Motor neuron (in vitro differentiated cells): ENCODE measurements around the gene SPP1. TPM values are rescaled to one million over a fixed set of nuclear protein-coding genes. Genes with fewer than 3 reads are reported as not detected.

Experiments
- ATAC-seq, 8 experiments: fragments of 200-7000 bp; cut with Tn5 transposase; replicated peaks in 6 of 8; 2 replicates each; pipeline ENCODE4 v1.8.0; 2021; ENCODE audit warnings: mild to moderate bottlenecking in 8 of 8, moderate library complexity in 8 of 8
- H3K27ac ChIP-seq, 2 donors: fragments of 250-450 bp; sonication (Bioruptor Pico); 2 replicates each; pipeline ENCODE4 v1.9.0; 2021; ENCODE audit warnings: antibody characterized with exemption in 2 of 2, mild to moderate bottlenecking in 2 of 2, moderate library complexity in 1 of 2
- H3K4me1 ChIP-seq, 2 donors: fragments of 250-450 bp; sonication (Bioruptor Pico); replicated peaks in 1 of 2; 2 replicates each; pipeline ENCODE4 v1.6.1; 2021; ENCODE audit warnings: antibody characterized with exemption in 2 of 2, mild to moderate bottlenecking in 2 of 2, moderate library complexity in 1 of 2
- H3K4me3 ChIP-seq, 5 donors: fragments of 250-450 bp; sonication (Bioruptor Pico); 2 replicates each; pipeline ENCODE4 v1.9.0; 2021; ENCODE audit warnings: antibody characterized with exemption in 5 of 5, mild to moderate bottlenecking in 5 of 5, moderate library complexity in 4 of 5
- WGBS, 10 experiments: fragments of 450-650 bp; shearing (Covaris generic); methylation state at CpG; one replicate each; pipeline ENCODE4 v1.0.0; 2022; 5-methylcytosine and 5-hydroxymethylcytosine counted together
- in situ Hi-C, 9 experiments: fragments of 400-800 bp; cut with MboI; loops; one replicate each; pipeline ENCODE4 v1.15.0; 2021; ENCODE audit warnings: low sequenced_read_pairs in 9 of 9, low pct_unique_long_range_greater_than_20kb in 2 of 9; ENCODE audit not compliant: unreplicated experiment in 9 of 9
- total RNA-seq, 8 experiments: library from RNA; unstranded; fragments of 300-600 nt; gene quantifications; 2 replicates each; pipeline versions ENCODE4 v1.2.3 to v1.2.4, GENCODE V29; 2022

The SPP1 gene
- total RNA-seq, 8 experiments from 2014 or later, result 1.8 to 240 (median 36.5) TPM; not detected in 2

DNA sequence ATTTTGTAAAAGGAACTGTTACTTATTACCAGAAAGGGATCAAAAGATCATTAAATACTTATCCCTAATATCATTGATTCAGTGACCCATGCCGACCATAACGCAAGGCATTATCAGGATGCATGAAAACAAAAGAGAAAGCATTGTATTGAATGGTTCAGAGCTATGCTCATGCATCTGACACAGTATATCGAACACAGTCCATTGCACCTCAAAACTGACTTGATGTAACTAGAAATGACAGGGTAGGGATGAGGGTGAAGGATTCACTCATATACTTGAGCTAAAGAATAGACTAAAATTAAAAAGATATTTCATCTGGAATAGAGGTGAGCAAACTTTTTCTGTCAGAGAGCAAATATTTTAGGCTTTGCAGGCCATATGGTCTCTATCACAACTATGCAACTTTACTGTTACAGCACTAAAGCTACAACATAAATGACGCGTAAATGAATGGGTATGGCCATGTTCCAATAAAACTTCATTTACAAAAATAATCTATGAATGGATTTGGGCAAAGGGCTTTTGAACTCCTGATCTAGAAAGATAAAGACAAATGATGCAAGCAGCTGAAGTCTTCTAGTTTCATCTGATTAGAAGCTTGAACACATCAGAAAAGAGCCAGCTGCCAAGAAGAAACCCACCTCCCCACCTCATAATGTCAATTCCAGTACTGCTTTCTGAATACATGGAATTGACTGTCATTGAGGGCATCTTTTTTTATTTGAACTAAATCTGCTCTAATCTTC is 12.9 kb upstream of the SPP1 start:
- no peak for ATAC-seq
- H3K4me3 ChIP-seq, result no peak overlapping the region
- in situ Hi-C loops, result loop anchor here in 1 of 9 experiments (25.0 kb wide), 1 partner anchor 100 kb away; no protein-coding TSS in a partner anchor
- 63 to 100% (median 91%) methylated on average over 2 to 5 of the region's 5 CpGs for WGBS, 10 experiments
- no peak overlapping the region for H3K27ac ChIP-seq
- H3K4me1 ChIP-seq, result no peaks in the 10 kb centered on the region

DNA sequence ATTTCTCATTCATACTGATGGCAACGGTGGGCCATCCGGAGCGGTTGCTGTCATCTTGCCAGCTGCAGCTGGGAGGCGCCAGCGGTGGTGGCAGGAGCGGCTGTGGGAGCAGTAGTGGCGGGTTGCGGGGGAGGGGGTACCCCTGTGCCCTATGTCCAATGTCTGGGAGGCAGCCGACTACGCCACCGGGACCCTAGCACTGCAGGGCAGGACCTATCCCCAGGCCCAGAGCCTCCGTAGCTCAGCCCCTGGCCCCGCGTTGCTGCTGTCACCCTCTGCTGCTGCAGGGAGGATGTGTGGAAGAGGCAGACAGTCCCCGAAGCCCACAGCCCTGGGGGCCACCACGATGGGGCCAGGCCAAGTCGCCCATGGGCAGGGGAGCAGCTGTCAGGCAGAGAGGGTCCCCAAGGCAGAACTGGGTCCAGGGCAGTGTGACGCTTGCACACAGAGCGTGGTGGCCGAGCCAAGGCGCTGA is 10.0 kb upstream of the SPP1 start:
- H3K4me3 ChIP-seq, result no peak overlapping the region
- no peaks in the 10 kb centered on the region for H3K4me1 ChIP-seq
- no peak overlapping the region for H3K27ac ChIP-seq
- ATAC-seq, result no peak
- WGBS, 10 experiments, result 88 to 100% (median 90%) methylated on average over 2 to 7 of the region's 21 CpGs; no CpG with 5 or more reads in 5 of the 10 experiments
- in situ Hi-C loops, result loop anchor here in 1 of 9 experiments (25.0 kb wide), 1 partner anchor 103 kb away; no protein-coding TSS in a partner anchor

DNA sequence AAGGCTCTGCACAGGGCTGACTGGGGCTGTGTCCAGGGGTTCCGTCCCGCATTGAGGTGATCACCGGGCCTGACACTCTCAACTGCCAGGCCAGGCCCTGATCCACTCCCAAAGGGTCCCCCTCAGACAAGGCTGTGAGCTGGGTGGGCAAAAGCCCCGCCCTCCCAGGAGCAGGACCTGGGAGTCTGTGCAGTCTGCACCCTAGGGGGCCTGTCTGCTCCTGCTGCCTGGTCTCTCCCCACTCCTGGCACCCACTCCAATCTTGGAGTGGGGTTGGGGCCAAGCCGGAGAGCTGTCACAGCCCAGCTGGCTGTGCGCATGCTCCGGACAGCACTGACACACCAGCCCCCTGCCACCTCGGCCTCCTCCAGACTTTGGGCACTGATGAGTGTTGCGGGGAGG is 9.4 kb upstream of the SPP1 start:
- Histone ChIP-seq H3K4me3 (no peak overlapping the region), H3K27ac (no peak overlapping the region), H3K4me1 (no peaks in the 10 kb centered on the region)
- 72 to 100% (median 80%) methylated on average over 1 to 3 of the region's 9 CpGs; no CpG with 5 or more reads in 7 of the 10 experiments for WGBS, 10 experiments
- no peak for ATAC-seq
- in situ Hi-C loops, result loop anchor here in 1 of 9 experiments (25.0 kb wide), 1 partner anchor 104 kb away; no protein-coding TSS in a partner anchor

DNA sequence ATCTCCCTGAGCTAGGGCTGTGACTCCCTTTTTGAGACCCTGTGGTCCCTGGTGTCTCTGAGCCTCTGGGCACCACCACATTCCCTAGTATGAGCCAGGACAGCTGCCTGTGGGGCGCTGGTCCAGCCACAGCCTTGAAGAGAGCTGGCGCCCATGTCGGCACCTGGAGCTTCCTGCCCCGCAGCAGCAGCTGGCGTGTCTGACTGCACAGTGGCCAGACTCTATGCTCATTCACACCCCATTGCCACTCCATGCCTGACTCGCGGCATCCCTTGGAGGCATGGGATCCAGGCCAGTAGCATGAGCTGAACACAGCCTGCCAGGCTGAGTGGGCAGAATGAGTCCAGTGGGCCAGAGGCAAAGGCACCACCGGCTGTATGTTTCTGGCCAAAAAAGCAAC is 8.3 kb upstream of the SPP1 start:
- ATAC-seq, result no peak
- Histone ChIP-seq H3K4me3 (no peak overlapping the region), H3K4me1 (no peaks in the 10 kb centered on the region), H3K27ac (no peak overlapping the region)
- 80 to 93% (median 92%) methylated on average over 2 to 5 of the region's 8 CpGs; no CpG with 5 or more reads in 7 of the 10 experiments for WGBS, 10 experiments
- in situ Hi-C loops, result loop anchor here in 1 of 9 experiments (25.0 kb wide), 1 partner anchor 105 kb away; no protein-coding TSS in a partner anchor

DNA sequence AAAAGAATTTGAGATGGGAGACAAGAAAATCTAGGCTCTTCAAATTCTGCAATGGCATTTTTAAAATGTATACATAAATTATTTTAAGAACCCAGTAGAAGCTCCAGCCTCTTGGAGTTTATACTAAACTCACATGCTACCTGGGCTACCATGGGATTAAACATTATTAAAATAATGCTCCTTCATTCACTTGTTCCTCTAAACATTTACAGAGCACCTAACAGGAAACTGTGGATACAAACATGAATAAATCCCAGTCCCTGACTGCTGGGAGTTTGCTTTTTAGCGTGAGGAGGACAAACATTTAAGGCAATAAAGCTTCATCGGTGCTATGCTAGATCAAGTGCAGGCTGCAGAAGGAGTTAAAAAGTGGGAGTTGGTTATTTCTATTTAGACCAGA is 5.4 kb upstream of the SPP1 start:
- in situ Hi-C loops, result loop anchor here in 2 of 9 experiments (10.0 to 25.0 kb wide), 2 partner anchors 108 to 115 kb away; no protein-coding TSS in a partner anchor
- WGBS, 10 experiments, result 13 to 100% (median 86%) methylated on average over 1 to 2 of the region's 2 CpGs; no CpG with 5 or more reads in 3 of the 10 experiments
- H3K4me3 ChIP-seq, result no peak overlapping the region
- H3K27ac ChIP-seq, result no peak overlapping the region
- H3K4me1 ChIP-seq, result peaks cover 6 to 15% of the 10 kb centered on the region in 2 donors
- no peak for ATAC-seq

DNA sequence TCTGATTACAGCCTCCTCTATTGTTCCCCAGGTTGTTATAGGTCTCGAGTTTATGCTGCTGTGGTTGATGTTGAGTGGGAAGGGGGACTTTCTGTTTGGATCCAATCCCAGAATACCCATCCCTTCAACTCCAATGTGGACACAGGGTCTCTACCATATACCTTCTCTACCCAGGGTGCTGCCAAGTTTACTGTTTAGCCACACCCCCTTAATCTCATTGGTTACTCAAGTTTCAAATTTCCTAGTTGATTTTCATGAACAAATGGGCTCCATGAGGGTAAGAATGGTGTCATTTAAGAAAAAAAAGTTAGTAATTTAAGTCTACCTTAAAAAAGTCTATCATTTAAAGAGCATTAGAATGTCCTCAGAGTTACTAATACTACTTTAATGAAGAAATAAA is 3.6 kb upstream of the SPP1 start:
- Histone ChIP-seq H3K4me3 (no peak overlapping the region), H3K4me1 (peaks cover 13 to 25% of the 10 kb centered on the region in 2 donors), H3K27ac (no peak overlapping the region)
- WGBS, 10 experiments, result 0 to 43% (median 6%) methylated on average over 1 of the region's 1 CpG; no CpG with 5 or more reads in 6 of the 10 experiments
- no peak for ATAC-seq
- in situ Hi-C loops, result loop anchor here in 2 of 9 experiments (10.0 to 25.0 kb wide), 2 partner anchors 110 to 117 kb away; no protein-coding TSS in a partner anchor

DNA sequence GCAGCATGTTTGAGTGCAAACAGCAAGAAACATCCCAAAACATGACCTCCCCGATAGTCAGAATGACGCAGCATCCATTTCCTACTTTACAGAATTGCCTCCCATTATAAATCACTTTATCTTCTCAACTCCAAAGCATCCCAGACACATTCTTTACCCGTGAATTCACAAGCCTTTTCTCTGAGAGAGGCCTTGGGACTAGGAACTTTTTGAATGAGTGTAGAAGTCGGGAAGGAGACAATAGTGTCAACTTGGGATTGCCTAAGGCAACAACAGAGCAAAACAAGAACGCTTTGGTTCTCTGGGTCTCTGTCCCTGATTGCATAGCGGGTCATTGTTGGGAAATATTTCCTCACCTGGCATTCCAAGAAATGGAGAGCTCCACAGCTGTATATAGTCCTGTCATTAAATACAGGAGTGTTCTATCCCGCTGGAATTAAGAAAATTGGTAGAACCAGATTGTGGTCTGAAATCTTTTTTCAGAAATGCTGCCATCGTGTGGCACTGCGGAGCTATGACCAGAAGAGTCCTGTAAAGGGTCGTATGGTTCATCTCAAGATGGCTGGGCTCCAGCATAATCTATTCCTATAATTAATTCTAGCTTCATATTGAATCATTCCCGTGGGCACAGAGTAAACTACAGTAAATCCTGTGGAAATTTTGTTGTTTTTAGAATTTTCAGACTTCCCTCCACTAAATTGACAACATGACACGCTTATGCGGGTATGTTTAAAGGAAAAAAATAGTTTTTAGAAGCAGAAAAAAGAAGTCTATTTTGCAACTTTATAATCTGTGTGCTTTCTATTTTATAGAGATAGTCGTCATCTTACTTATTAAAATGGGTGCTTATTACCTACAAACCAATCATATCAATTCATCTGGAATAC is 2.0 kb upstream of the SPP1 start:
- ATAC-seq, result peak; percentile 78 to 95 (median 84)
- WGBS, 10 experiments, result 3 to 32% (median 19%) methylated on average over 4 to 13 of the region's 14 CpGs
- Histone ChIP-seq H3K4me3 (peak overlapping the region in 4 of 5 donors; percentile 3 to 29 (median 15)), H3K4me1 (peaks cover 16 to 27% of the 10 kb centered on the region in 2 donors), H3K27ac (no peak overlapping the region)
- in situ Hi-C loops, result loop anchor here in 2 of 9 experiments (10.0 to 25.0 kb wide), 2 partner anchors 111 to 119 kb away; no protein-coding TSS in a partner anchor

DNA sequence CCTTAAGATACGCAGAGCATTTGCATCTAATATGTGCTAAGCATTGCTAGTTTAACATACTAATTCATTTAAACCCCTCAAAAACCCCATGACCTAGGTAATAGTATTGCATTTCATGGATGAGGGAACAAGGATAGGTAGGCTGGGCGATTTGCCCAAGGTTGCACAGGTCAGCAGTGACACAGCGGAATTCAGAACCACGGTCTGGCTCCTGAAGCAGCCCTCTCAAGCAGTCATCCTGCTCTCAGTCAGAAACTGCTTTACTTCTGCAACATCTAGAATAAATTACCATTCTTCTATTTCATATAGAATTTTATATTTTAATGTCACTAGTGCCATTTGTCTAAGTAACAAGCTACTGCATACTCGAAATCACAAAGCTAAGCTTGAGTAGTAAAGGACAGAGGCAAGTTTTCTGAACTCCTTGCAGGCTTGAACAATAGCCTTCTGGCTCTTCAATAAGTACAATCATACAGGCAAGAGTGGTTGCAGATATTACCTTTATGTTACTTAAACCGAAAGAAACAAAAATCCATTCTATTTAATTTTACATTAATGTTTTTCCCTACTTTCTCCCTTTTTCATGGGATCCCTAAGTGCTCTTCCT is 555 bp upstream of the SPP1 start:
- H3K4me3 ChIP-seq, result peak overlapping the region in 2 of 5 donors; percentile 29
- no peak for ATAC-seq
- 30 to 79% (median 62%) methylated on average over 2 to 6 of the region's 6 CpGs for WGBS, 10 experiments
- no peak overlapping the region for H3K27ac ChIP-seq
- in situ Hi-C loops, result loop anchor here in 3 of 9 experiments (5.0 to 25.0 kb wide), 5 partner anchors 113 to 413 kb away; no protein-coding TSS in a partner anchor
- peaks cover 16 to 27% of the 10 kb centered on the region in 2 donors for H3K4me1 ChIP-seq

DNA sequence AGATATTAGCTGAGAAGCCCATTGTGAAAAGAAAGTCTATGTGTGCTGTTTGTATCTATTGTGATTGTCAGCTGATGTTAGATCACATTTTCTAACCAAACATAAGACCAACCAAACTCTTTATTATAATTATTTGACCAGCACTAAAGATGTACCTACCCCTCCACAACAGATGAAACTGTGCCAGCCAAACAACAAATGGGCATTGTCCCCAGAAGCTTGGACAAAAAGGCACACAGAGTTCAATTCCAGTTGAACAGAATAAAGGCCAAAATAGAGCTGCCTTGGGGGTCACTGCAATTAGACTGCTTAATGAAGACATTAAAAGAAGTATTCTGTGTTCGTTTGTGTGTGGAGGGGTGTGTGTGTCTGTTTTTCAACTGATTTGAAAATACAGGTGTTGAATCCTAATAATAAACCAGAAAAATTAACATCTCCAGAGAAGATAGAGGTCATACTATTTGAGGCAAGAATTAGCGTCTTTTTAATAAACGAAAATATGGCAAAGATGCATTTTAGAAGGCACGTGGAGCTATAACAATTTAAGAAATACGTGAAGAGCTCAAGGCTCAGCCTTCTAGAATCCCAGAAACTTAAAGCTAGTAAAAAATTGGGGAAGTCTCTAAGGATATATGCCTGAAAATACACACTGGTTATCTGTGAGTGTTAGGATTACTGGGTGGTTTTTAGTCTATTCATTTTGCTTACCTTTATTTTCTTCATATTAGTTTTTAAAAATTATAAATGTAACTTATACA is 2.2 kb downstream of the SPP1 start:
- H3K4me3 ChIP-seq, result peak overlapping the region in 1 of 5 donors; percentile 29
- in situ Hi-C loops, result loop anchor here in 2 of 9 experiments (5.0 to 25.0 kb wide), 4 partner anchors 123 to 415 kb away; no protein-coding TSS in a partner anchor
- no peak overlapping the region for H3K27ac ChIP-seq
- ATAC-seq, result no peak
- 52 to 92% (median 84%) methylated on average over 1 to 5 of the region's 5 CpGs for WGBS, 10 experiments
- H3K4me1 ChIP-seq, result peaks cover 16 to 27% of the 10 kb centered on the region in 2 donors

DNA sequence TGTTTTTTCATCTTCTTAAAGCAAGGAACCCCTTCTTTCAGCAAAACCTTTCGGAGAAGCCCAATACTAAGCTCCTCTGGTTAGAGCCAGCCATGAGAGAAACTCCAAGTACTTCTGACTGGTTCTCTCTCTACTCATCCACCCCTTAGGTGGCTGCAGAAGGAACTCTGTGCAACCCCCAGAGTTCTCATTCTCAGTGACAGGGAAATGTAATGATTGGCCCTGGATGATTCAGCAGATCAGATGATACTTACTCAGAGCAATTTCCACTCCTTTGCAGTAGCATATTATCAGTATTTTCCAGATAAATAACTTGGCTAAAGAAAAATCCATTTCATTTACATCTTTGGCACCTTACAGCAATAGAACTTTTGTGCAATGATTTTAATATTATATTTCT is 3.2 kb downstream of the SPP1 start:
- 80 to 100% methylated on average over 1 of the region's 1 CpG; no CpG with 5 or more reads in 8 of the 10 experiments for WGBS, 10 experiments
- Histone ChIP-seq H3K27ac (no peak overlapping the region), H3K4me3 (no peak overlapping the region), H3K4me1 (peaks cover 13 to 27% of the 10 kb centered on the region in 2 donors)
- peak in 6 of 8 experiments; percentile 20 to 68 (median 55) for ATAC-seq
- in situ Hi-C loops, result loop anchor here in 2 of 9 experiments (5.0 to 25.0 kb wide), 4 partner anchors 124 to 416 kb away; no protein-coding TSS in a partner anchor

DNA sequence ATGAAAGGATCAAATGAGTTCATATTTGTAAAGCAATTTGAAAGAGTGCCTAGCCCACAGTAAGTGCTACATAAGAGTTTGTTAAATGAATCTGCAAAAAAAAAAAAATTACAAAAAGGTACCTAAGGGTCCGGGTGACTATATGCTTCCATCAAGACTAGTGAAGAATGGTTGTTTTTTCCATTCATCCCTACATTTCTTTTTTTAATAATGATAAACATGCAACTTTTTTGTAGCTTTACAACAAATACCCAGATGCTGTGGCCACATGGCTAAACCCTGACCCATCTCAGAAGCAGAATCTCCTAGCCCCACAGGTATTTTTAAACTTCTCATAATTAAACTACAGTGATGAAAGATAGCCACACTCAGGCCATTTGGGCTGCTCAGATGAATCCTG is 4.3 kb downstream of the SPP1 start:
- H3K4me3 ChIP-seq, result no peak overlapping the region

More for the DNA sequence above, 4.3 kb downstream of the SPP1 start:
- no peak for ATAC-seq
- 0 to 100% (median 81%) methylated on average over 1 of the region's 1 CpG; no CpG with 5 or more reads in 2 of the 10 experiments for WGBS, 10 experiments
- no peak overlapping the region for H3K27ac ChIP-seq
- in situ Hi-C loops, result loop anchor here in 2 of 9 experiments (5.0 to 25.0 kb wide), 4 partner anchors 125 to 418 kb away; no protein-coding TSS in a partner anchor
- peaks cover 10 to 16% of the 10 kb centered on the region in 2 donors for H3K4me1 ChIP-seq
